IMR-90 (cell line): ENCODE data around the gene DNAH6. TPM values are rescaled to one million over a fixed set of nuclear protein-coding genes. Genes with fewer than 3 reads are reported as not detected.

Experiments used
- ATAC-seq: fragments of 200-7000 bp; cut with Tn5 transposase; 2 replicates; pipeline ENCODE4 v1.9.1; 2020; ENCODE audit warnings: low read depth, mild to moderate bottlenecking, moderate library complexity
- BruUV-seq: library from RNA; stranded (reverse); fragments of 400-500 nt; replicated peaks from 2 replicates; lab custom pipeline; 2021; lab: Mats Ljungman, UMichigan
- CTCF ChIA-PET: fragments of 300-600 bp; formaldehyde crosslinking; extraction: SDS; loops from one replicate; lab custom pipeline; 2021; ENCODE audit warnings: antibody characterized with exemption; lab: Yijun Ruan, JAX
- POLR2A ChIA-PET: fragments of 300-600 bp; sonication (Branson Sonifier 250); formaldehyde crosslinking; loops from one replicate; lab custom pipeline; 2022; ENCODE audit warnings: antibody characterized with exemption; ENCODE audit not compliant: unreplicated experiment; lab: Charles Lee
- DNase-seq: peaks from one replicate; pipeline ENCODE4 v3.0.0; 2013
- H2AFZ ChIP-seq: replicated peaks from 2 replicates; pipeline ENCODE3; 2013; ENCODE audit warnings: low read length, mild to moderate bottlenecking; ENCODE audit not compliant: poor library complexity
- H2AK5ac ChIP-seq: 2 replicates; pipeline ENCODE4 v1.6.1; 2013; ENCODE audit warnings: low read depth, low read length, inconsistent platforms
- H2AK9ac ChIP-seq: replicated peaks from 2 replicates; pipeline ENCODE3; 2013; ENCODE audit warnings: mild to moderate bottlenecking, low read depth, low read length, moderate library complexity; ENCODE audit not compliant: poor library complexity
- H2BK120ac ChIP-seq: 2 replicates; pipeline ENCODE4 v1.6.1; 2013; ENCODE audit warnings: low read depth, low read length, inconsistent platforms
- H2BK15ac ChIP-seq: 3 replicates; pipeline ENCODE4 v1.6.1; 2013; ENCODE audit warnings: low read depth, low read length, inconsistent platforms
- H2BK20ac ChIP-seq: 2 replicates; pipeline ENCODE4 v1.6.1; 2013; ENCODE audit warnings: low read depth, mild to moderate bottlenecking, inconsistent platforms, low read length, moderate library complexity
- H2BK5ac ChIP-seq: 2 replicates; pipeline ENCODE4 v1.6.1; 2013; ENCODE audit warnings: mild to moderate bottlenecking, low read depth, low read length, inconsistent platforms; ENCODE audit not compliant: poor library complexity, severe bottlenecking
- H3K14ac ChIP-seq: replicated peaks from 2 replicates; pipeline ENCODE4 v1.6.1; 2013; ENCODE audit warnings: low read depth, low read length, inconsistent platforms
- H3K18ac ChIP-seq: 2 replicates; pipeline ENCODE4 v1.6.1; 2013; ENCODE audit warnings: low read depth, low read length, control low read depth
- H3K23ac ChIP-seq: 2 replicates; pipeline ENCODE4 v1.6.1; 2013; ENCODE audit warnings: low read depth, low read length, inconsistent platforms
- H3K27ac ChIP-seq: 2 replicates; pipeline ENCODE4 v1.5.1; 2013; ENCODE audit warnings: mild to moderate bottlenecking, control low read depth, low read length; ENCODE audit not compliant: insufficient read depth
- H3K27me3 ChIP-seq: 2 replicates; pipeline ENCODE4 v1.6.1; 2013; ENCODE audit warnings: low read length; ENCODE audit not compliant: control insufficient read depth, insufficient read depth
- H3K36me3 ChIP-seq: 2 replicates; pipeline ENCODE4 v1.6.1; 2013; ENCODE audit warnings: low read length, mixed read lengths; ENCODE audit not compliant: control insufficient read depth, insufficient read depth
- H3K4ac ChIP-seq: 2 replicates; pipeline ENCODE4 v1.6.1; 2013; ENCODE audit warnings: low read depth, low read length, inconsistent platforms
- H3K4me1 ChIP-seq: 2 replicates; pipeline ENCODE4 v1.6.1; 2013; ENCODE audit warnings: low read length, mixed read lengths; ENCODE audit not compliant: control insufficient read depth, insufficient read depth
- H3K4me2 ChIP-seq: 2 replicates; pipeline ENCODE4 v1.6.1; 2013; ENCODE audit warnings: low read depth, mild to moderate bottlenecking, control low read depth, low read length, moderate library complexity
- H3K4me3 ChIP-seq: 2 replicates; pipeline ENCODE4 v1.5.1; 2013; ENCODE audit warnings: low read depth, mild to moderate bottlenecking, control low read depth, low read length, moderate library complexity; ENCODE audit not compliant: insufficient read depth
- H3K56ac ChIP-seq: 2 replicates; pipeline ENCODE4 v1.6.1; 2013; ENCODE audit warnings: low read length, inconsistent platforms; ENCODE audit not compliant: insufficient read depth; ENCODE audit errors: extremely low read depth
- H3K79me1 ChIP-seq, 2 experiments: 2 replicates each; pipeline ENCODE4 v1.6.1; 2013; ENCODE audit warnings: low read length in 2 of 2, inconsistent platforms in 1 of 2, low read depth in 1 of 2
- H3K9ac ChIP-seq: 2 replicates; pipeline ENCODE4 v1.6.1; 2013; ENCODE audit warnings: low read depth, low read length, control low read depth
- H3K9me1 ChIP-seq: 2 replicates; pipeline ENCODE4 v1.6.1; 2013; ENCODE audit warnings: low read length, inconsistent platforms; ENCODE audit not compliant: insufficient read depth
- H3K9me3 ChIP-seq: 2 replicates; pipeline ENCODE4 v1.6.1; 2013; ENCODE audit warnings: low read length; ENCODE audit not compliant: control insufficient read depth, insufficient read depth
- H4K20me1 ChIP-seq: 2 replicates; pipeline ENCODE4 v1.6.1; 2013; ENCODE audit warnings: low read length, inconsistent platforms; ENCODE audit not compliant: insufficient read depth
- H4K5ac ChIP-seq: 2 replicates; pipeline ENCODE4 v1.6.1; 2013; ENCODE audit warnings: mild to moderate bottlenecking, low read depth, low read length, control low read depth
- H4K8ac ChIP-seq, 2 experiments: 2 replicates each; pipeline ENCODE4 v1.6.1; 2013; ENCODE audit warnings: low read depth in 2 of 2, low read length in 2 of 2, control low read depth in 1 of 2, inconsistent platforms in 1 of 2
- H4K91ac ChIP-seq: 2 replicates; pipeline ENCODE4 v1.6.1; 2013; ENCODE audit warnings: low read depth, low read length, inconsistent platforms; ENCODE audit not compliant: insufficient read depth
- CTCF ChIP-seq: conservative IDR thresholded peaks from 2 replicates; pipeline ENCODE4 v1.5.1; 2012; ENCODE audit warnings: mild to moderate bottlenecking, low read depth, low read length, improper control_type of control experiment
- FOS ChIP-seq: fragments of 150-350 bp; IDR thresholded peaks from 2 replicates; pipeline ENCODE4 v1.6.1; 2016; ENCODE audit warnings: low read depth, low read length
- MAZ ChIP-seq: IDR thresholded peaks from 2 replicates; pipeline ENCODE4 v1.6.1; 2012; ENCODE audit warnings: low read depth, mild to moderate bottlenecking, low read length, improper control_type of control experiment, moderate library complexity, borderline replicate concordance
- POLR2A ChIP-seq: IDR thresholded peaks from 2 replicates; pipeline ENCODE4 v1.6.1; 2012; ENCODE audit warnings: mild to moderate bottlenecking, low read depth, low read length
- RAD21 ChIP-seq: IDR thresholded peaks from 2 replicates; pipeline ENCODE4 v1.6.1; 2012; ENCODE audit warnings: low read length, improper control_type of control experiment
- RFX5 ChIP-seq: IDR thresholded peaks from 2 replicates; pipeline ENCODE4 v1.8.0; 2012; ENCODE audit warnings: low read depth, mild to moderate bottlenecking, low read length, moderate library complexity
- WGBS, 2 experiments: methylation state at CpG; one replicate each; pipeline versions ENCODE4 v1.1.5 to v1.1.7; 2013; ENCODE audit warnings: missing lambda C conversion rate in 2 of 2; ENCODE audit not compliant: insufficient read length in 1 of 2; ENCODE audit errors: extremely low coverage in 2 of 2; 5-methylcytosine and 5-hydroxymethylcytosine counted together
- dilution Hi-C: fragments of 300-500 bp; cut with HindIII; formaldehyde crosslinking; loops from one replicate; pipeline ENCODE4 v1.14.3; 2018; ENCODE audit warnings: low sequenced_read_pairs; ENCODE audit not compliant: unreplicated experiment
- in situ Hi-C: fragments of 300-500 bp; cut with MboI; formaldehyde crosslinking; loops from 3 replicates; pipeline ENCODE4 v1.14.3; 2019; ENCODE audit warnings: low sequenced_read_pairs, inconsistent platforms, mixed read lengths
- intact Hi-C: fragments of 100-400 bp; cut with micrococcal nuclease; formaldehyde crosslinking; loops from 2 replicates; pipeline ENCODE4 v1.10.0; 2022
- polyA plus RNA-seq, 3 experiments: library from polyadenylated mRNA; depleted of rRNA; stranded (reverse); fragments of >200 nt; gene quantifications; 2 replicates each; pipeline ENCODE4 v1.2.3, GENCODE V29; 2012; ENCODE audit warnings: low replicate concordance in 1 of 3
- total RNA-seq: library from RNA; depleted of rRNA; stranded (reverse); fragments of >200 nt; gene quantifications from 2 replicates; pipeline ENCODE4 v1.2.3, GENCODE V29; 2012

Gene DNAH6
- total and polyA plus RNA-seq, 2 of the 4 experiments (the other 2 are of a cell fraction) = under 0.01 to 0.07 TPM

GRCh38 chr2:84474176-84474575 lies 42.1 kb upstream of the DNAH6 start:
- Histone ChIP-seq H2AK9ac (no peak overlapping the region), H3K4me3 (no peak overlapping the region), H2BK5ac (no peak overlapping the region), H3K79me1 (no peaks in the 10 kb centered on the region), H2AK5ac (no peak overlapping the region), H3K14ac (no peak overlapping the region), H4K5ac (no peak overlapping the region), H2BK15ac (no peak overlapping the region), H3K9me1 (no peaks in the 10 kb centered on the region), H3K36me3 (no peaks in the 10 kb centered on the region), H3K4me2 (no peak overlapping the region), H3K27ac (no peak overlapping the region), H3K9ac (no peak overlapping the region), H4K91ac (no peak overlapping the region), H3K23ac (no peak overlapping the region), H4K20me1 (no peaks in the 10 kb centered on the region), H2BK120ac (no peak overlapping the region), H3K4ac (no peak overlapping the region), H2BK20ac (no peak overlapping the region), H3K27me3 (no peaks in the 10 kb centered on the region), H3K9me3 (peaks cover 12% of the 10 kb centered on the region), H2AFZ (no peak overlapping the region), H3K18ac (no peak overlapping the region), H3K4me1 (no peaks in the 10 kb centered on the region), H3K56ac (no peak overlapping the region), H4K8ac (no peak overlapping the region)
- in situ Hi-C loops = no loop called here
- TF ChIP-seq POLR2A (no peak), RFX5 (no peak), FOS (no peak), MAZ (no peak), RAD21 (no peak), CTCF (no peak)
- dilution Hi-C loops = no loop called here
- intact Hi-C loops = no loop called here
- no CpG with 5 or more reads among the region's 4 CpGs for WGBS, 2 experiments
- POLR2A ChIA-PET = no interaction called here
- CTCF ChIA-PET = no interaction called here
- BruUV-seq = no TSS peak
- DNase-seq = no peak
- no peak for ATAC-seq
